ENCODE results near the gene HTRA1.

The HTRA1 gene

DNA sequence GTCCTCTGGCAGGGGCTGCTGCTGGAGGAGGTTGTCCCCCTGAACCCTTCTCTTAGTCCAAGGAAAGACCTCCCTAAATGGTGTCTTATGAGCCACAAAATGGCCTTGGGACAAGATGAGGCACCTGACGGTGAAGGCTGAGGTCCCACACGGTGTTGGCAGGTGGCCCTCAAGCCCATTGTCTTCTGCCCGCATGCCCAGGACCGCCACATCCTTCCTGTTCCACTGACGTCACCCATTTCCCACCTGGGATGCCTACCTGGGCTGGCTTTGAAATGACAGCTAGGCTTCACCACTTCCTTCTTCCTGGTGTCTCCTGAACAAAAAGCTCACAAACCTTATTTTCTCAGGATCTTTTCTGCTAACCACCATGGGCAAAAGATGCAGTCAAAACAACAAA lies 97.1 kb downstream of the HTRA1 start:
- no peak for DNase-seq (ENCODE audit: low read depth)
- TF ChIP-seq, protein P1, sequence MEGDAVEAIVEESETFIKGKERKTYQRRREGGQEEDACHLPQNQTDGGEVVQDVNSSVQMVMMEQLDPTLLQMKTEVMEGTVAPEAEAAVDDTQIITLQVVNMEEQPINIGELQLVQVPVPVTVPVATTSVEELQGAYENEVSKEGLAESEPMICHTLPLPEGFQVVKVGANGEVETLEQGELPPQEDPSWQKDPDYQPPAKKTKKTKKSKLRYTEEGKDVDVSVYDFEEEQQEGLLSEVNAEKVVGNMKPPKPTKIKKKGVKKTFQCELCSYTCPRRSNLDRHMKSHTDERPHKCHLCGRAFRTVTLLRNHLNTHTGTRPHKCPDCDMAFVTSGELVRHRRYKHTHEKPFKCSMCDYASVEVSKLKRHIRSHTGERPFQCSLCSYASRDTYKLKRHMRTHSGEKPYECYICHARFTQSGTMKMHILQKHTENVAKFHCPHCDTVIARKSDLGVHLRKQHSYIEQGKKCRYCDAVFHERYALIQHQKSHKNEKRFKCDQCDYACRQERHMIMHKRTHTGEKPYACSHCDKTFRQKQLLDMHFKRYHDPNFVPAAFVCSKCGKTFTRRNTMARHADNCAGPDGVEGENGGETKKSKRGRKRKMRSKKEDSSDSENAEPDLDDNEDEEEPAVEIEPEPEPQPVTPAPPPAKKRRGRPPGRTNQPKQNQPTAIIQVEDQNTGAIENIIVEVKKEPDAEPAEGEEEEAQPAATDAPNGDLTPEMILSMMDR (IDR thresholded peaks at IDR 0.05; ENCODE audit: insufficient read depth, low read depth, low read length, missing control alignments): no peak
- no peak overlapping the region for H3K4me3 ChIP-seq (ENCODE audit: low read depth, low read length)

DNA sequence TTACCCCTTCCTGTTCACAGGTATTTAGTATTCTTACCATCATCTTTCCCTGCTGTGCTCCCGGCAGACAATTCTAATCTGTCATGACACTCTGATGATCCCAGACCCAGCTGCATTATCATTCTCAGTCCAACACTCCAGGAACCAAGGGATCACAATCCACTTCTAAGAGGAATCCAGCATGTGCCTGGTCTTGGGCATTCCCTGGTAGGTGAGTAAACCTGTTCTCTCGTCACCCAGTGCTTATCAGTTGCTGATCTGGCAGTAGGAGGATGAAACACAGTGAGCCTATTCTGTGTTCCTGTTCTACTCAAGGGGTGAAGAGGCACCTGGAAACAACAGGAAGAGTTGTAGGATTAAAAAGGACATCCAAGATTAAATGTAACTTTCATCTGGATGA lies 97.9 kb downstream of the HTRA1 start:
- no peak overlapping the region for H3K4me3 ChIP-seq (ENCODE audit: low read depth, low read length)
- no peak for DNase-seq (ENCODE audit: low read depth)
- TF ChIP-seq, protein P1 (IDR thresholded peaks at IDR 0.05; ENCODE audit: insufficient read depth, low read depth, low read length, missing control alignments): no peak

DNA sequence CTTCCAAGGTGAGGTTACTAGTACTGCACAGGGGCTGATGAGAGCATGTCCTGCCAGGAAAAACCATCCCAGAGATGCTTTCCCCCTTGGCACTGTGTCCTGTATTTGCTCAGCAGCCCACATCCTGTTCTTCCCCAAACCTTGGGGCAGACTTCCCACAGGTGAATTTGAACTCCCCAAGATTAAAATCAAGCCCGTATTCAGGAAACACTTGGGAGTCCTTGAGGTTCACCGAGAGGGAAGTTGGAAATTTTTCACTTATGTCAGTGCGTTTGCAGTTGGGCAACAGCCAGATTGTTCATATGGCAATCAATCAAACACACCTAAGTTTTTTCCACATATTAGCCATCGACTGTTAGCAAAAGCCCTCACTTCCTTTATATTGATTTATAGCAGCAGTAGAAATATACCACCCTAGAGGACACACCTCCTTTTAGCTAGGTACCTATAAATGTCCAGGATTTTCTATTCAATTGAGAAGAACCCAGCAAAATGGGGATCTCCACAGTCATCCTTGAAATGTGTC lies 99.0 kb downstream of the HTRA1 start, which contains the start of gene DMBT1:
Gene DMBT1 (plus strand): TSS at position 476 of the 526 bp plus-strand sequence. CDS start 17 bp downstream, at position 493.
- H3K4me3 ChIP-seq (ENCODE audit: low read depth, low read length): no peak within 1 kb of the TSS
- TF ChIP-seq, protein P1 (IDR thresholded peaks at IDR 0.05; ENCODE audit: insufficient read depth, low read depth, low read length, missing control alignments): no peak
- DNase-seq (ENCODE audit: low read depth): no peak

DNA sequence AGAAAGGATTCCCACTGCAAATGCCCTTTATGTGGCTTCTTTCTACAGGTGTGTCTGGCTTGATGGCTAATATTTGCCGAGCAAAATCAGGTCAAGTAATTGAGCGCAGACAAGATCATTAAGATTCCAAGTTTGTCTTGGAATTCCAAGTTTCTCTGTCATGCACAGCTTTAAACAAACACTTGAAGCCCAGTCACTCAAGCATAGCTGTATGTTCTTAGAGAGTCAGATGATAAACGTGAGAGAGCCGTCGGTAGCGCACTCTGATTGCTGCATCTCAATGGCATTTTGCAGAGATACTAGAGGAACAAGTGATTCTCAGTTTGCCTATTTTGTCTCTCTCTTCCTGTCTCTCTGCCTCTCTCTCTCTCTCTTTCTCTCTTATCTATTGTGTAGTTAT lies 99.9 kb downstream of the HTRA1 start:
- DNase-seq (ENCODE audit: low read depth): no peak

DNA sequence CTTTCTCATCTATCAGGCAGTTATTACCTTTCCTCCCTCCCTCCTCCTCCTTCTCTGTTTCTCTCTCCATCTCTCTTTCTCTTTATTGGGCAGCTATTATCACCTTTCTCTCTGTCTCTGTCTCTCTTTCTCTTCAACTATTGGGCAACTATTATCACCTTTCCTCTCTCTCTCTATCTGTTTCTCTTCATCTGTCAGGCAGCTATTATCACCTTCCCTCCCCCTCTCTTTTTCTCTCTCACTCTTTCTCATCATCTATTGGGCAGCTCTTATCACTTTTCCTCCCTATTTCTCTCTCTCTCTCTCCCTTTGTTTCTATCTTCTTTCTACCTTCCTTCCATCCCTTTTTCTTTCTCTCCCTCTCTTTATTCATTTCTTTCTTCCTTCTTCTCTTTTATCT lies 100.4 kb downstream of the HTRA1 start:
- no peak for DNase-seq (ENCODE audit: low read depth)
- TF ChIP-seq, protein P1 (IDR thresholded peaks at IDR 0.05; ENCODE audit: insufficient read depth, low read depth, low read length, missing control alignments): no peak
- no peak overlapping the region for H3K4me3 ChIP-seq (ENCODE audit: low read depth, low read length)

More for the DNA sequence above, 99.9 kb downstream of the HTRA1 start:
- no peak overlapping the region for H3K4me3 ChIP-seq (ENCODE audit: low read depth, low read length)
- TF ChIP-seq, protein P1 (IDR thresholded peaks at IDR 0.05; ENCODE audit: insufficient read depth, low read depth, low read length, missing control alignments): no peak

All from GM12865 (cell line).